Lower leg skin (tissue), 3 donors: Measurements from ENCODE around the gene SLC47A2.
"Not testable (repeated sequence)": the region's sequence is repeated elsewhere in the genome, so short reads cannot be mapped to it uniquely, and the experiment has no call there.

Source experiments
- POLR2A ChIP-seq, 2 donors: fragments of 450-650 bp; IDR thresholded peaks; one replicate each; pipeline ENCODE4 v1.6.1; 2016 to 2017; ENCODE audit warnings: antibody characterized with exemption in 2 of 2, mild to moderate bottlenecking in 1 of 2, moderate library complexity in 1 of 2
- TF ChIP-seq, protein P1 (sequence below), 3 donors: fragments of 450-650 bp; IDR thresholded peaks; one replicate each; pipeline ENCODE4 v1.5.1; 2016; ENCODE audit warnings: antibody characterized with exemption in 3 of 3, mild to moderate bottlenecking in 3 of 3, moderate library complexity in 2 of 3

DNA sequence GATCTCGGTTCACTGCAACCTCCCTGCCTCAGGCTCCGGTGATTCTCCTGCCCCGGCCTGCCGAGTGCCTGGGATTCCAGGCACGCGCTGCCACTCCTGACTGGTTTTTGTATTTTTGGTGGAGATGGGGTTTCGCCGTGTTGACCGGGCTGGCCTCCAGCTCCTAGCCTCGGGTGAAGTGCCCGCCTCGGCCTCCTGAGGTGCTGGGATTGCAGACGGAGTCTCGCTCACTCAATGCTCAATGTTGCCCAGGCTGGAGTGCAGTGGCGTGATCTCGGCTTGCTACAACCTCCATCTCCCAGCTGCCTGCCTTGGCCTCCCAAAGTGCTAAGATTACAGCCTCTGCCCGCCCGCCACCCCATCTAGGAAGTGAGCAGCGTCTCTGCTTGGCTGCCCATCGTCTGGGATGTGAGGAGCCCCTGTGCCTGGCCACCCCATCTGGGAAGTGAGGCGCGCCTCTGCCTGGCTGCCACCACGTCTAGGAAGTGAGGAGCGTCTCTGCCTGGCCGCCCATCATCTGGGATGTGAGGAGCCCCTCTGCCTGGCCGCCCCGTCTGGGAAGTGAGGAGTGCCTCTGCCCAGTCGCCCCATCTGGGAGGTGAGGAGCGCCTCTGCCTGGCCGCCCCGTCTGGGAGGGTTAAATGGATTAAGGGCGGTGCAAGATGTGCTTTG lies 31.3 kb downstream of the SLC47A2 start:
- TF ChIP-seq, protein P1, sequence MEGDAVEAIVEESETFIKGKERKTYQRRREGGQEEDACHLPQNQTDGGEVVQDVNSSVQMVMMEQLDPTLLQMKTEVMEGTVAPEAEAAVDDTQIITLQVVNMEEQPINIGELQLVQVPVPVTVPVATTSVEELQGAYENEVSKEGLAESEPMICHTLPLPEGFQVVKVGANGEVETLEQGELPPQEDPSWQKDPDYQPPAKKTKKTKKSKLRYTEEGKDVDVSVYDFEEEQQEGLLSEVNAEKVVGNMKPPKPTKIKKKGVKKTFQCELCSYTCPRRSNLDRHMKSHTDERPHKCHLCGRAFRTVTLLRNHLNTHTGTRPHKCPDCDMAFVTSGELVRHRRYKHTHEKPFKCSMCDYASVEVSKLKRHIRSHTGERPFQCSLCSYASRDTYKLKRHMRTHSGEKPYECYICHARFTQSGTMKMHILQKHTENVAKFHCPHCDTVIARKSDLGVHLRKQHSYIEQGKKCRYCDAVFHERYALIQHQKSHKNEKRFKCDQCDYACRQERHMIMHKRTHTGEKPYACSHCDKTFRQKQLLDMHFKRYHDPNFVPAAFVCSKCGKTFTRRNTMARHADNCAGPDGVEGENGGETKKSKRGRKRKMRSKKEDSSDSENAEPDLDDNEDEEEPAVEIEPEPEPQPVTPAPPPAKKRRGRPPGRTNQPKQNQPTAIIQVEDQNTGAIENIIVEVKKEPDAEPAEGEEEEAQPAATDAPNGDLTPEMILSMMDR (IDR thresholded peaks at IDR 0.05) = not testable (repeated sequence)
- TF ChIP-seq POLR2A (IDR thresholded peaks at IDR 0.05) = not testable (repeated sequence)
